Skeletal muscle cell (primary cell): Measurements from ENCODE around the gene ATP4A.
A peak's percentile ranks its signal among the peaks of the same experiment; 100 is the strongest.

Experiments used
- DNase-seq: peaks from one replicate; pipeline ENCODE4 v3.0.0-alpha.2; 2010; ENCODE audit warnings: low read depth
- H3K4me3 ChIP-seq: 2 replicates; pipeline ENCODE4 v1.5.1; 2011; ENCODE audit warnings: low read depth, mild to moderate bottlenecking, control low read depth, low read length, moderate library complexity

ATP4A gene

GRCh38 chr19:35531291-35531690, 32.2 kb downstream of the ATP4A start:
- DNase-seq = no peak
- no peak overlapping the region for H3K4me3 ChIP-seq

GRCh38 chr19:35529241-35530218, 33.9 kb downstream of the ATP4A start:
- no peak overlapping the region for H3K4me3 ChIP-seq
- no peak for DNase-seq

- H3K4me3 ChIP-seq = no peak within 1 kb of the TSS
- DNase-seq = peak; percentile 57
These were observed 35.0 kb downstream of the ATP4A start, which contains the start of gene SBSN for GRCh38 chr19:35528218-35529038. TSS of gene SBSN (minus strand) at chr19:35528311. CDS start at chr19:35528281, 30 bp downstream.

- no peak overlapping the region for H3K4me3 ChIP-seq
- DNase-seq = no peak
These were observed 37.6 kb downstream of the ATP4A start for GRCh38 chr19:35525873-35526272.

- DNase-seq = no peak
- no peak overlapping the region for H3K4me3 ChIP-seq
These were observed 39.1 kb downstream of the ATP4A start for GRCh38 chr19:35524181-35524837.

GRCh38 chr19:35522745-35523327, 40.6 kb downstream of the ATP4A start:
- H3K4me3 ChIP-seq = no peak overlapping the region
- DNase-seq = no peak

- DNase-seq = no peak
- H3K4me3 ChIP-seq = no peak overlapping the region
These were observed 42.2 kb downstream of the ATP4A start for GRCh38 chr19:35521124-35521743.

- no peak for DNase-seq
These were observed 44.2 kb downstream of the ATP4A start for GRCh38 chr19:35519291-35519690.

GRCh38 chr19:35518313-35518712, 45.1 kb downstream of the ATP4A start:
- DNase-seq = peak; percentile 88

More at GRCh38 chr19:35519291-35519690, 44.2 kb downstream of the ATP4A start:
- H3K4me3 ChIP-seq = no peak overlapping the region

GRCh38 chr19:35517342-35517741, 46.1 kb downstream of the ATP4A start:
- DNase-seq = no peak
- H3K4me3 ChIP-seq = no peak overlapping the region

More at GRCh38 chr19:35518313-35518712, 45.1 kb downstream of the ATP4A start:
- no peak overlapping the region for H3K4me3 ChIP-seq

GRCh38 chr19:35516310-35516709, 47.1 kb downstream of the ATP4A start:
- no peak for DNase-seq
- no peak overlapping the region for H3K4me3 ChIP-seq

GRCh38 chr19:35514282-35514809, 49.1 kb downstream of the ATP4A start:
- H3K4me3 ChIP-seq = no peak overlapping the region
- no peak for DNase-seq

- no peak for DNase-seq
- H3K4me3 ChIP-seq = no peak within 1 kb of the TSS
These were observed 49.7 kb downstream of the ATP4A start, which contains the start of gene DMKN for GRCh38 chr19:35513628-35514281. TSS of gene DMKN (minus strand) at chr19:35513649. CDS start at chr19:35513475, 174 bp downstream.

GRCh38 chr19:35512831-35513627, 50.4 kb downstream of the ATP4A start:
- DNase-seq = no peak
- H3K4me3 ChIP-seq = no peak overlapping the region

- H3K4me3 ChIP-seq = no peak overlapping the region
- no peak for DNase-seq
These were observed 52.1 kb downstream of the ATP4A start for GRCh38 chr19:35511337-35511736.

GRCh38 chr19:35510626-35510964, 52.9 kb downstream of the ATP4A start:
- no peak overlapping the region for H3K4me3 ChIP-seq
- DNase-seq = no peak

GRCh38 chr19:35509861-35510625, 53.4 kb downstream of the ATP4A start:
- DNase-seq = no peak
- peak overlapping the region; percentile 18 for H3K4me3 ChIP-seq
